Adipocyte (in vitro differentiated cells): ENCODE results near the gene PLEKHA7.

Source experiments
- DNase-seq: peaks from one replicate; pipeline ENCODE4 v3.0.0-alpha.2; 2015; ENCODE audit warnings: low read depth
- H3K27me3 ChIP-seq: replicated peaks from 2 replicates; pipeline ENCODE4 v1.7.0; 2013; ENCODE audit warnings: mild to moderate bottlenecking, low read length, moderate library complexity; ENCODE audit not compliant: control insufficient read depth, insufficient read depth
- H3K36me3 ChIP-seq: 2 replicates; pipeline ENCODE4 v1.7.0; 2013; ENCODE audit warnings: low read length, mild to moderate bottlenecking, moderate library complexity; ENCODE audit not compliant: control insufficient read depth, insufficient read depth, severe bottlenecking
- H3K4me1 ChIP-seq: 2 replicates; pipeline ENCODE4 v1.7.0; 2013; ENCODE audit warnings: mild to moderate bottlenecking, low read length, moderate library complexity; ENCODE audit not compliant: control insufficient read depth, insufficient read depth
- H3K4me3 ChIP-seq: 2 replicates; pipeline ENCODE4 v1.7.0; 2013; ENCODE audit warnings: mild to moderate bottlenecking, low read length, moderate library complexity
- H3K9ac ChIP-seq: 2 replicates; pipeline ENCODE4 v1.7.0; 2013; ENCODE audit warnings: mild to moderate bottlenecking, low read length, moderate library complexity
- H3K9me3 ChIP-seq: 2 replicates; pipeline ENCODE4 v1.7.0; 2013; ENCODE audit warnings: mild to moderate bottlenecking, low read length, moderate library complexity; ENCODE audit not compliant: control insufficient read depth

PLEKHA7 gene

GRCh38 chr11:16827139-16827538 lies 187.1 kb downstream of the PLEKHA7 start:
- Histone ChIP-seq H3K4me3 (no peak overlapping the region), H3K9ac (no peak overlapping the region), H3K9me3 (no peaks in the 10 kb centered on the region), H3K4me1 (no peaks in the 10 kb centered on the region), H3K36me3 (no peaks in the 10 kb centered on the region), H3K27me3 (no peaks in the 10 kb centered on the region)
- DNase-seq = no peak

- H3K27me3 ChIP-seq = no peaks in the 10 kb centered on the region
- no peaks in the 10 kb centered on the region for H3K9me3 ChIP-seq
- no peak overlapping the region for H3K4me3 ChIP-seq
- H3K9ac ChIP-seq = no peak overlapping the region
- peaks cover 5% of the 10 kb centered on the region for H3K4me1 ChIP-seq
- DNase-seq = no peak
- no peaks in the 10 kb centered on the region for H3K36me3 ChIP-seq
These were observed 188.2 kb downstream of the PLEKHA7 start for GRCh38 chr11:16825968-16826367.

GRCh38 chr11:16825101-16825500 lies 189.1 kb downstream of the PLEKHA7 start:
- H3K4me1 ChIP-seq = peaks cover 13% of the 10 kb centered on the region
- no peaks in the 10 kb centered on the region for H3K27me3 ChIP-seq
- no peaks in the 10 kb centered on the region for H3K36me3 ChIP-seq
- no peak overlapping the region for H3K4me3 ChIP-seq
- H3K9me3 ChIP-seq = no peaks in the 10 kb centered on the region
- DNase-seq = no peak
- H3K9ac ChIP-seq = no peak overlapping the region

GRCh38 chr11:16820324-16821092 lies 193.7 kb downstream of the PLEKHA7 start:
- Histone ChIP-seq H3K4me1 (peaks cover 26% of the 10 kb centered on the region), H3K9ac (no peak overlapping the region), H3K4me3 (no peak overlapping the region), H3K27me3 (no peaks in the 10 kb centered on the region), H3K36me3 (no peaks in the 10 kb centered on the region), H3K9me3 (no peaks in the 10 kb centered on the region)
- DNase-seq = peak; percentile 86

GRCh38 chr11:16818284-16818683 lies 195.9 kb downstream of the PLEKHA7 start:
- no peaks in the 10 kb centered on the region for H3K36me3 ChIP-seq
- H3K9me3 ChIP-seq = no peaks in the 10 kb centered on the region
- DNase-seq = no peak
- H3K27me3 ChIP-seq = no peaks in the 10 kb centered on the region
- H3K9ac ChIP-seq = no peak overlapping the region
- peaks cover 41% of the 10 kb centered on the region for H3K4me1 ChIP-seq
- H3K4me3 ChIP-seq = no peak overlapping the region

- Histone ChIP-seq H3K9me3 (no peaks in the 10 kb centered on the region), H3K4me1 (peaks cover 41% of the 10 kb centered on the region), H3K9ac (no peak overlapping the region), H3K36me3 (no peaks in the 10 kb centered on the region), H3K27me3 (no peaks in the 10 kb centered on the region), H3K4me3 (no peak overlapping the region)
- DNase-seq = no peak
These were observed 196.9 kb downstream of the PLEKHA7 start for GRCh38 chr11:16817351-16817750.

- Histone ChIP-seq H3K9me3 (no peaks in the 10 kb centered on the region), H3K9ac (no peak overlapping the region), H3K36me3 (no peaks in the 10 kb centered on the region), H3K4me1 (peaks cover 41% of the 10 kb centered on the region), H3K4me3 (no peak overlapping the region), H3K27me3 (no peaks in the 10 kb centered on the region)
- DNase-seq = no peak
These were observed 197.6 kb downstream of the PLEKHA7 start for GRCh38 chr11:16816358-16817270.

GRCh38 chr11:16815047-16815767 lies 199.0 kb downstream of the PLEKHA7 start:
- H3K36me3 ChIP-seq = no peaks in the 10 kb centered on the region
- no peaks in the 10 kb centered on the region for H3K9me3 ChIP-seq
- peak overlapping the region; percentile 62 for H3K9ac ChIP-seq
- peak overlapping the region; percentile 56 for H3K4me3 ChIP-seq
- DNase-seq = peak; percentile 38
- H3K27me3 ChIP-seq = no peaks in the 10 kb centered on the region
- H3K4me1 ChIP-seq = peaks cover 39% of the 10 kb centered on the region

- H3K4me1 ChIP-seq = peaks cover 42% of the 10 kb centered on the region
- H3K27me3 ChIP-seq = no peaks in the 10 kb centered on the region
- H3K9me3 ChIP-seq = no peaks in the 10 kb centered on the region
- no peaks in the 10 kb centered on the region for H3K36me3 ChIP-seq
- H3K9ac ChIP-seq = no peak overlapping the region
- no peak overlapping the region for H3K4me3 ChIP-seq
- no peak for DNase-seq
These were observed 199.7 kb downstream of the PLEKHA7 start for GRCh38 chr11:16814410-16815046.

GRCh38 chr11:16813126-16813525 lies 201.1 kb downstream of the PLEKHA7 start:
- H3K4me1 ChIP-seq = peaks cover 44% of the 10 kb centered on the region
- no peak overlapping the region for H3K4me3 ChIP-seq
- no peaks in the 10 kb centered on the region for H3K9me3 ChIP-seq
- H3K9ac ChIP-seq = no peak overlapping the region
- no peak for DNase-seq
- H3K36me3 ChIP-seq = no peaks in the 10 kb centered on the region
- H3K27me3 ChIP-seq = no peaks in the 10 kb centered on the region
